HEK293 (cell line): ENCODE results near the gene HOXC11.

Experiments
- CTCF ChIA-PET: fragments of 350-600 bp; formaldehyde crosslinking; extraction: SDS; loops from one replicate; lab custom pipeline; 2021; ENCODE audit warnings: antibody characterized with exemption; lab: Yijun Ruan, JAX
- POLR2A ChIA-PET: fragments of 300-600 bp; formaldehyde crosslinking; extraction: SDS; loops from one replicate; lab custom pipeline; 2020; ENCODE audit warnings: antibody characterized with exemption, inconsistent platforms; lab: Yijun Ruan, JAX
- H3K27ac ChIP-seq: fragments of 200-500 bp; sonication (Bioruptor generic); 2 replicates; pipeline ENCODE4 v1.5.1; 2014; ENCODE audit warnings: low read depth, low read length, control low read depth, inconsistent platforms; ENCODE audit errors: extremely low read depth
- H3K36me3 ChIP-seq, 2 experiments: fragments of 200-500 bp in 1 of 2; sonication (Bioruptor generic) in 1 of 2; 1 replicate in 1 of 2; 2 replicates in 1 of 2; pipeline ENCODE4 v1.5.1; 2014 to 2017; ENCODE audit warnings: inconsistent platforms in 2 of 2, low read length in 2 of 2; ENCODE audit not compliant: control insufficient read depth in 2 of 2, insufficient read depth in 1 of 2
- H3K4me1 ChIP-seq: fragments of 200-500 bp; sonication (Bioruptor generic); 2 replicates; pipeline ENCODE4 v1.5.1; 2014; ENCODE audit warnings: mild to moderate bottlenecking, low read length, inconsistent platforms; ENCODE audit not compliant: control insufficient read depth, insufficient read depth
- H3K4me3 ChIP-seq: 2 replicates; pipeline ENCODE4 v1.5.1; 2011; ENCODE audit warnings: low read depth, mild to moderate bottlenecking, control low read depth, low read length, moderate library complexity
- H3K9me3 ChIP-seq: fragments of 200-500 bp; sonication (Bioruptor generic); 2 replicates; pipeline ENCODE4 v1.5.1; 2014; ENCODE audit warnings: low read depth, low read length, inconsistent platforms; ENCODE audit not compliant: control insufficient read depth, insufficient read depth
- FEZF1 ChIP-seq: fragments of 450-650 bp; formaldehyde crosslinking; IDR thresholded peaks from 2 replicates; pipeline ENCODE4 v1.5.1; 2016; ENCODE audit warnings: missing biosample characterization, missing genetic modification characterization
- GLIS1 ChIP-seq: fragments of 450-650 bp; formaldehyde crosslinking; IDR thresholded peaks from 2 replicates; pipeline ENCODE4 v1.5.1; 2016; ENCODE audit warnings: missing biosample characterization, missing genetic modification characterization
- HOXA7 ChIP-seq: sonication (generic); formaldehyde crosslinking; IDR thresholded peaks from 2 replicates; pipeline ENCODE4 v1.8.1; 2022; ENCODE audit warnings: missing genetic modification reagents, borderline replicate concordance
- IKZF3 ChIP-seq: fragments of 450-650 bp; IDR thresholded peaks from 2 replicates; pipeline ENCODE4 v1.5.0; 2018; ENCODE audit warnings: missing biosample characterization, mild to moderate bottlenecking, missing genetic modification characterization, moderate library complexity
- OSR2 ChIP-seq: fragments of 450-650 bp; formaldehyde crosslinking; IDR thresholded peaks from 2 replicates; pipeline ENCODE4 v1.5.1; 2016; ENCODE audit warnings: missing biosample characterization, missing genetic modification characterization
- PRDM10 ChIP-seq: fragments of 450-650 bp; formaldehyde crosslinking; IDR thresholded peaks from 2 replicates; pipeline ENCODE4 v1.5.1; 2016; ENCODE audit warnings: missing biosample characterization, missing genetic modification characterization
- SP3 ChIP-seq: fragments of 450-650 bp; formaldehyde crosslinking; IDR thresholded peaks from 2 replicates; pipeline ENCODE4 v1.5.1; 2016; ENCODE audit warnings: missing biosample characterization, missing genetic modification characterization
- ZBTB20 ChIP-seq: fragments of 450-650 bp; formaldehyde crosslinking; IDR thresholded peaks from 2 replicates; pipeline ENCODE4 v1.5.1; 2016; ENCODE audit warnings: missing biosample characterization, missing genetic modification characterization
- ZBTB48 ChIP-seq: fragments of 450-650 bp; formaldehyde crosslinking; IDR thresholded peaks from 2 replicates; pipeline ENCODE4 v1.5.1; 2016; ENCODE audit warnings: missing biosample characterization, missing genetic modification characterization
- ZEB2 ChIP-seq: fragments of 450-650 bp; formaldehyde crosslinking; IDR thresholded peaks from 2 replicates; pipeline ENCODE4 v1.5.1; 2016; ENCODE audit warnings: missing biosample characterization, missing genetic modification characterization
- ZFHX2 ChIP-seq: fragments of 450-650 bp; formaldehyde crosslinking; conservative IDR thresholded peaks from 2 replicates; pipeline ENCODE4 v1.5.1; 2016; ENCODE audit warnings: missing biosample characterization, missing genetic modification characterization
- ZFP37 ChIP-seq: fragments of 450-650 bp; formaldehyde crosslinking; IDR thresholded peaks from 2 replicates; pipeline ENCODE4 v1.5.1; 2016; ENCODE audit warnings: missing biosample characterization, missing genetic modification characterization
- ZNF10 ChIP-seq: fragments of 450-650 bp; formaldehyde crosslinking; IDR thresholded peaks from 2 replicates; pipeline ENCODE4 v1.5.1; 2017; ENCODE audit warnings: missing biosample characterization, missing genetic modification characterization
- ZNF140 ChIP-seq: fragments of 450-650 bp; formaldehyde crosslinking; IDR thresholded peaks from 2 replicates; pipeline ENCODE4 v1.5.1; 2016; ENCODE audit warnings: missing biosample characterization, missing genetic modification characterization
- ZNF157 ChIP-seq: fragments of 450-650 bp; formaldehyde crosslinking; IDR thresholded peaks from 2 replicates; pipeline ENCODE4 v1.5.1; 2016; ENCODE audit warnings: missing biosample characterization, missing genetic modification characterization
- ZNF175 ChIP-seq: fragments of 450-650 bp; formaldehyde crosslinking; IDR thresholded peaks from 2 replicates; pipeline ENCODE4 v1.5.1; 2016; ENCODE audit warnings: missing biosample characterization, missing genetic modification characterization
- ZNF335 ChIP-seq: fragments of 450-650 bp; formaldehyde crosslinking; conservative IDR thresholded peaks from 2 replicates; pipeline ENCODE4 v1.5.1; 2016; ENCODE audit warnings: missing biosample characterization, missing genetic modification characterization
- ZNF549 ChIP-seq: fragments of 450-650 bp; IDR thresholded peaks from 2 replicates; pipeline ENCODE4 v1.5.1; 2018; ENCODE audit warnings: missing biosample characterization, missing genetic modification characterization, mild to moderate bottlenecking, inconsistent platforms, moderate library complexity
- ZNF596 ChIP-seq: fragments of 450-650 bp; IDR thresholded peaks from 2 replicates; pipeline ENCODE4 v1.5.0; 2018; ENCODE audit warnings: missing biosample characterization, mild to moderate bottlenecking, missing genetic modification characterization, moderate library complexity
- ZNF660 ChIP-seq: fragments of 450-650 bp; IDR thresholded peaks from 2 replicates; pipeline ENCODE4 v1.5.1; 2018; ENCODE audit warnings: missing biosample characterization, mild to moderate bottlenecking, missing genetic modification characterization
- ZNF704 ChIP-seq: fragments of 450-650 bp; formaldehyde crosslinking; IDR thresholded peaks from 2 replicates; pipeline ENCODE4 v1.5.1; 2016; ENCODE audit warnings: missing biosample characterization, missing genetic modification characterization
- ZNF843 ChIP-seq: fragments of 450-650 bp; formaldehyde crosslinking; IDR thresholded peaks from 2 replicates; pipeline ENCODE4 v1.5.1; 2016; ENCODE audit warnings: missing biosample characterization, missing genetic modification characterization
- ZXDB ChIP-seq: fragments of 450-650 bp; formaldehyde crosslinking; IDR thresholded peaks from 2 replicates; pipeline ENCODE4 v1.5.1; 2016; ENCODE audit warnings: missing biosample characterization, missing genetic modification characterization
- TF ChIP-seq, protein P1 (sequence below): fragments of 450-650 bp; formaldehyde crosslinking; IDR thresholded peaks from 2 replicates; pipeline ENCODE4 v1.5.1; 2016; ENCODE audit warnings: missing biosample characterization, missing genetic modification characterization
- TF ChIP-seq, protein P2 (sequence below): fragments of 450-650 bp; formaldehyde crosslinking; IDR thresholded peaks from 2 replicates; pipeline ENCODE4 v1.5.1; 2016; ENCODE audit warnings: missing biosample characterization, missing genetic modification characterization
- TF ChIP-seq, protein P3 (sequence below): fragments of 450-650 bp; formaldehyde crosslinking; IDR thresholded peaks from 2 replicates; pipeline ENCODE4 v1.5.1; 2016; ENCODE audit warnings: missing biosample characterization, missing genetic modification characterization

HOXC11 gene

DNA sequence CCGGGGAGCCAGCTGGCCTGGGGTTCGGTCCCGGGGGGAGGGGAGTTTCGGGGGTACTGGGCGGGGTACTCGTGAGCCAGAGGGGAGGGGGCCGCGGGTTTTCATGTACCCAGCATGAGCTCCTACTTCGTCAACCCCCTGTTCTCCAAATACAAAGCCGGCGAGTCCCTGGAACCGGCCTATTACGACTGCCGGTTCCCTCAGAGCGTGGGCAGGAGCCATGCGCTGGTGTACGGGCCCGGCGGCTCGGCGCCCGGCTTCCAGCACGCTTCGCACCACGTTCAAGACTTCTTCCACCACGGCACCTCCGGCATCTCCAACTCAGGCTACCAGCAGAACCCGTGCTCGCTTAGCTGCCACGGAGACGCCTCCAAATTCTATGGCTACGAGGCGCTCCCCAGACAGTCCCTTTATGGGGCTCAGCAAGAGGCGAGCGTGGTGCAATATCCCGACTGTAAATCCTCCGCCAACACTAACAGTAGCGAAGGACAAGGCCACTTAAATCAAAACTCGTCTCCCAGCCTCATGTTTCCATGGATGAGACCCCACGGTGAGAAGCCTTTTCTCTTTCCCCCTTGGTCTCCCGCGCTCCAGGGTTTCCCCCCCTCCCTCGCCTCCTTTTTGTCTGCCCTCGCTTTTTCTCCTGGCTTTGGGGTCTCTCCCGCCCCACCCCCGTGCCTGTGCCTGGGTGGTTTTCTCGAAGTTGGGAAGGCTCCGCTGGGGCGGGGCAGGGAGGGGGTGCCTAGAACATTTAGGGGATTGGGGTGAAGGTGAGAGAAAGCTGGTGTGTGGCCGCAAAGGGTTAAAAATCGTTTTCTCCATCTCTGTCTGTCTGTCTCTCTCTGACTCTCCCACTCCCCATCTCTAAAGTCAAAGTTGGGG is 36.5 kb downstream of the HOXC11 start:
- ChIA-PET CTCF (interaction anchor here (0.6 to 7.9 kb wide), 24 partner anchors 7 to 351 kb away, joined by 3 to 111 read pairs (median 4); partner anchors contain the start of genes HOXC10, HOXC4, HOXC5 and SMUG1), POLR2A (interaction anchor here (0.6 to 2.6 kb wide), 14 partner anchors 8 to 270 kb away, joined by 3 to 39 read pairs (median 7); partner anchors contain the start of genes CBX5, HOXC4, HOXC5 and HOXC6)
- no peaks in the 10 kb centered on the region for H3K36me3 ChIP-seq
- H3K9me3 ChIP-seq, result no peaks in the 10 kb centered on the region
- peak overlapping the region; percentile 47 for H3K4me3 ChIP-seq
- peaks cover 35% of the 10 kb centered on the region for H3K4me1 ChIP-seq
- H3K27ac ChIP-seq, result peak overlapping the region; percentile 93
- TF ChIP-seq HOXA7 (no peak), ZEB2 (tag by site-specific recombination) (peak; percentile 66; the same call in 1 of the 2 replicates), ZNF843 (tag by site-specific recombination) (0 out of 2 replicates have a peak, but pooled peaks have one; percentile 25), IKZF3 (tag by site-specific recombination) (0 out of 2 replicates have a peak, but pooled peaks have one; percentile 16), ZXDB (tag by site-specific recombination) (0 out of 2 replicates have a peak, but pooled peaks have one; percentile 10), ZNF704 (no peak), ZBTB20 (tag by site-specific recombination) (peak; percentile 47; the same call in 1 of the 2 replicates), ZNF335 (tag by site-specific recombination) (peak; percentile 73), ZNF10 (tag by site-specific recombination) (no peak), PRDM10 (peak; percentile 96), OSR2 (tag by site-specific recombination) (no peak), GLIS1 (tag by site-specific recombination) (peak; percentile 92), ZFP37 (tag by site-specific recombination) (peak; percentile 39; the same call in 1 of the 2 replicates), FEZF1 (no peak), ZNF175 (no peak), ZNF660 (tag by site-specific recombination) (peak; percentile 36; the same call in 1 of the 2 replicates), ZNF140 (tag by site-specific recombination) (no peak), ZFHX2 (peak; percentile 71), SP3 (tag by site-specific recombination) (no peak), ZNF596 (tag by site-specific recombination) (no peak; the same call in 1 of the 2 replicates), ZNF549 (tag by site-specific recombination) (no peak), ZNF157 (tag by site-specific recombination) (no peak), ZBTB48 (peak; percentile 40; the same call in 1 of the 2 replicates)
- TF ChIP-seq, protein P1, sequence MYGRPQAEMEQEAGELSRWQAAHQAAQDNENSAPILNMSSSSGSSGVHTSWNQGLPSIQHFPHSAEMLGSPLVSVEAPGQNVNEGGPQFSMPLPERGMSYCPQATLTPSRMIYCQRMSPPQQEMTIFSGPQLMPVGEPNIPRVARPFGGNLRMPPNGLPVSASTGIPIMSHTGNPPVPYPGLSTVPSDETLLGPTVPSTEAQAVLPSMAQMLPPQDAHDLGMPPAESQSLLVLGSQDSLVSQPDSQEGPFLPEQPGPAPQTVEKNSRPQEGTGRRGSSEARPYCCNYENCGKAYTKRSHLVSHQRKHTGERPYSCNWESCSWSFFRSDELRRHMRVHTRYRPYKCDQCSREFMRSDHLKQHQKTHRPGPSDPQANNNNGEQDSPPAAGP (tag by site-specific recombination), result no peak
- TF ChIP-seq, protein P2, sequence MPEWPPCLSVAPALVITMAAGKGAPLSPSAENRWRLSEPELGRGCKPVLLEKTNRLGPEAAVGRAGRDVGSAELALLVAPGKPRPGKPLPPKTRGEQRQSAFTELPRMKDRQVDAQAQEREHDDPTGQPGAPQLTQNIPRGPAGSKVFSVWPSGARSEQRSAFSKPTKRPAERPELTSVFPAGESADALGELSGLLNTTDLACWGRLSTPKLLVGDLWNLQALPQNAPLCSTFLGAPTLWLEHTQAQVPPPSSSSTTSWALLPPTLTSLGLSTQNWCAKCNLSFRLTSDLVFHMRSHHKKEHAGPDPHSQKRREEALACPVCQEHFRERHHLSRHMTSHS (tag by site-specific recombination), result no peak
- TF ChIP-seq, protein P3, sequence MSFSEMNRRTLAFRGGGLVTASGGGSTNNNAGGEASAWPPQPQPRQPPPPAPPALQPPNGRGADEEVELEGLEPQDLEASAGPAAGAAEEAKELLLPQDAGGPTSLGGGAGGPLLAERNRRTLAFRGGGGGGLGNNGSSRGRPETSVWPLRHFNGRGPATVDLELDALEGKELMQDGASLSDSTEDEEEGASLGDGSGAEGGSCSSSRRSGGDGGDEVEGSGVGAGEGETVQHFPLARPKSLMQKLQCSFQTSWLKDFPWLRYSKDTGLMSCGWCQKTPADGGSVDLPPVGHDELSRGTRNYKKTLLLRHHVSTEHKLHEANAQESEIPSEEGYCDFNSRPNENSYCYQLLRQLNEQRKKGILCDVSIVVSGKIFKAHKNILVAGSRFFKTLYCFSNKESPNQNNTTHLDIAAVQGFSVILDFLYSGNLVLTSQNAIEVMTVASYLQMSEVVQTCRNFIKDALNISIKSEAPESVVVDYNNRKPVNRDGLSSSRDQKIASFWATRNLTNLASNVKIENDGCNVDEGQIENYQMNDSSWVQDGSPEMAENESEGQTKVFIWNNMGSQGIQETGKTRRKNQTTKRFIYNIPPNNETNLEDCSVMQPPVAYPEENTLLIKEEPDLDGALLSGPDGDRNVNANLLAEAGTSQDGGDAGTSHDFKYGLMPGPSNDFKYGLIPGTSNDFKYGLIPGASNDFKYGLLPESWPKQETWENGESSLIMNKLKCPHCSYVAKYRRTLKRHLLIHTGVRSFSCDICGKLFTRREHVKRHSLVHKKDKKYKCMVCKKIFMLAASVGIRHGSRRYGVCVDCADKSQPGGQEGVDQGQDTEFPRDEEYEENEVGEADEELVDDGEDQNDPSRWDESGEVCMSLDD, result peak; percentile 77
